Measurements from ENCODE around the gene ZNF521. TPM values are rescaled to one million over a fixed set of nuclear protein-coding genes. Genes with fewer than 3 reads are reported as not detected.
A peak's percentile ranks its signal among the peaks of the same experiment; 100 is the strongest.

The ZNF521 gene
- total and polyA plus RNA-seq, 4 donors: 0.50 to 3.7 (median 1.5) TPM

DNA sequence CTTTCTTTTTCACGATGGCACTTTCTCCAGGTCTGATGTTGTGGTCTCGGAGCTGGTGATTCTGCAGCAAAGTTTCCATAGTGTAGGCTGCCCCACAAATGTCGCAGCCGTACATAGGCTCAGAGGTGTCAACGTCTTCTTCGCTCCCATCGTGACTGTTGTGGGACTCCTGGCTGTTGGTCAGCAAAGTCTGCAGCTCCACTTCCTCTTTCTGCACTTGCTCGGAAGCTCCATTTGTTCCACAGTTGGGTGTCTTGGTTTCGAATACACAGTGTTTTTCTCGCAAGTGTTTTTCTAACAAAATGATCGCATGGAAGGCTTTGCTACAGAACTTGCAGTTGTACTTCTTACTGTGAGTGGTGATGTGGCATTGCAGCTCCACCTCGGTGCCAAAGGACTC, 126.8 kb downstream of the ZNF521 start (continued):
- TF ChIP-seq JUND (IDR thresholded peaks at IDR 0.05) (no peak), NR2F2 (IDR thresholded peaks at IDR 0.05) (no peak), HNF4G (IDR thresholded peaks at IDR 0.05) (no peak), EGR1 (IDR thresholded peaks at IDR 0.05; ENCODE audit: low read depth in 2 of 2) (no peak)
- TF ChIP-seq, protein P1, sequence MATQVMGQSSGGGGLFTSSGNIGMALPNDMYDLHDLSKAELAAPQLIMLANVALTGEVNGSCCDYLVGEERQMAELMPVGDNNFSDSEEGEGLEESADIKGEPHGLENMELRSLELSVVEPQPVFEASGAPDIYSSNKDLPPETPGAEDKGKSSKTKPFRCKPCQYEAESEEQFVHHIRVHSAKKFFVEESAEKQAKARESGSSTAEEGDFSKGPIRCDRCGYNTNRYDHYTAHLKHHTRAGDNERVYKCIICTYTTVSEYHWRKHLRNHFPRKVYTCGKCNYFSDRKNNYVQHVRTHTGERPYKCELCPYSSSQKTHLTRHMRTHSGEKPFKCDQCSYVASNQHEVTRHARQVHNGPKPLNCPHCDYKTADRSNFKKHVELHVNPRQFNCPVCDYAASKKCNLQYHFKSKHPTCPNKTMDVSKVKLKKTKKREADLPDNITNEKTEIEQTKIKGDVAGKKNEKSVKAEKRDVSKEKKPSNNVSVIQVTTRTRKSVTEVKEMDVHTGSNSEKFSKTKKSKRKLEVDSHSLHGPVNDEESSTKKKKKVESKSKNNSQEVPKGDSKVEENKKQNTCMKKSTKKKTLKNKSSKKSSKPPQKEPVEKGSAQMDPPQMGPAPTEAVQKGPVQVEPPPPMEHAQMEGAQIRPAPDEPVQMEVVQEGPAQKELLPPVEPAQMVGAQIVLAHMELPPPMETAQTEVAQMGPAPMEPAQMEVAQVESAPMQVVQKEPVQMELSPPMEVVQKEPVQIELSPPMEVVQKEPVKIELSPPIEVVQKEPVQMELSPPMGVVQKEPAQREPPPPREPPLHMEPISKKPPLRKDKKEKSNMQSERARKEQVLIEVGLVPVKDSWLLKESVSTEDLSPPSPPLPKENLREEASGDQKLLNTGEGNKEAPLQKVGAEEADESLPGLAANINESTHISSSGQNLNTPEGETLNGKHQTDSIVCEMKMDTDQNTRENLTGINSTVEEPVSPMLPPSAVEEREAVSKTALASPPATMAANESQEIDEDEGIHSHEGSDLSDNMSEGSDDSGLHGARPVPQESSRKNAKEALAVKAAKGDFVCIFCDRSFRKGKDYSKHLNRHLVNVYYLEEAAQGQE (IDR thresholded peaks at IDR 0.05): no peak
- TF ChIP-seq, protein P2, sequence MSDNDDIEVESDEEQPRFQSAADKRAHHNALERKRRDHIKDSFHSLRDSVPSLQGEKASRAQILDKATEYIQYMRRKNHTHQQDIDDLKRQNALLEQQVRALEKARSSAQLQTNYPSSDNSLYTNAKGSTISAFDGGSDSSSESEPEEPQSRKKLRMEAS (IDR thresholded peaks at IDR 0.05): no peak

DNA sequence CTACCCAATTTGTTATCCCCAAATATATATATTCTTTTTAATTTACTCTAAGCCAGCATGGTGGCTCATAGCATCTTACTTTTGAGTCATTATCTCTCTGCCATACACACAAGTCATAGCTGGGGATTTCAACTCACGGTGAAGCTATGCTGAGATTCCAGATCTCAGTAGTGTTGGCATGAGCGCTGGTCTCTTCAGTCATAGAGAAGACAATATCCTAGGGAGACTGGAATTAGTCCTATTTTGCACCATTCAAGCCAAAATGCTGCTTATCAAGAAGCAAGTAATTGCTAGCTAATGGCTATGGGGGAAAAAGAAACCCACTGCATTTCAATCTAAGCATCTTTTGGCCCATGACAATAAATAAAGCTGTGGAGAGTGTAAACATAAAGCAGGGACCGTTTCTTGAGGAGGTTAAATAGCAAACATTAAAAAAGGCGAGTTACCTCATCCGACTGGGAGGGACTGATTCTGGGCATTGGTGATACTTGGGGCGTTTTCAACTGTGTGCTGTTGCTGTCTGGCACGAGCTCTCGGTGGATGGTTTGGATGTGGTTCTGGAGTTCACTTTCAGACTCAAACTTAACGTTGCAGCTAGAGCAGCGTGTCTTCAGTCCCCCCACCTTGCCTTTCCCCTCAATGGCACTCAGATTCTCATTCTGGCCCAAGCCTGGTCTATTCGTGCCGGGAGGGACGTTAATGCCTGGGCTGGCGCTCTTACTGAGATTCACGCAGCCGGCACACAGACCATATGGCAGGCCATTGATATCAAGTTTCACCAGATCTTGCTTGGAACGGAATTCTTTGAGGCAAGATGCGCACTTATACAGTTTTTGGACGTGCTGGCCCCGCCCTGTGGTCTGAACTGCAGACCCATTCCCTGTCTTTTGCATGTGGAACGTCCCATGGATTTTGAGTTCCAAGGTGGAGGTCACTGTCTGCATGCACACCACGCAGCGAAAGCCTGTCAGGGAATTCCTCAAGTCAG, 127.8 kb downstream of the ZNF521 start:
- no peak overlapping the region for H3K27ac ChIP-seq (ENCODE audit: low read depth in 1 of 2, low read length in 2 of 2)
- H3K36me3 ChIP-seq (ENCODE audit: control insufficient read depth in 4 of 4, insufficient read depth in 3 of 4, low read depth in 1 of 4, low read length in 3 of 4): no peaks in the 10 kb centered on the region
- no peaks in the 10 kb centered on the region for H3K4me1 ChIP-seq (ENCODE audit: control insufficient read depth in 4 of 4, insufficient read depth in 4 of 4, low read length in 3 of 4)
- no peaks in the 10 kb centered on the region for H3K27me3 ChIP-seq (ENCODE audit: control insufficient read depth in 4 of 4, insufficient read depth in 4 of 4, low read length in 3 of 4)
- TF ChIP-seq JUND (IDR thresholded peaks at IDR 0.05) (no peak), RXRA (IDR thresholded peaks at IDR 0.05) (no peak)
- no peak overlapping the region for H3K4me3 ChIP-seq (ENCODE audit: low read depth in 1 of 3, low read length in 3 of 3)
- H3K9me3 ChIP-seq (ENCODE audit: control insufficient read depth in 4 of 4, low read length in 3 of 4): peaks cover 0 to 3% (median 0%) of the 10 kb centered on the region in 4 donors
- no peak overlapping the region for H3K9ac ChIP-seq (ENCODE audit: low read depth in 1 of 2, low read length in 2 of 2)
- 86% methylated on average over 23 of the region's 23 CpGs for WGBS
- DNase-seq (ENCODE audit: low spot score): no peak

DNA sequence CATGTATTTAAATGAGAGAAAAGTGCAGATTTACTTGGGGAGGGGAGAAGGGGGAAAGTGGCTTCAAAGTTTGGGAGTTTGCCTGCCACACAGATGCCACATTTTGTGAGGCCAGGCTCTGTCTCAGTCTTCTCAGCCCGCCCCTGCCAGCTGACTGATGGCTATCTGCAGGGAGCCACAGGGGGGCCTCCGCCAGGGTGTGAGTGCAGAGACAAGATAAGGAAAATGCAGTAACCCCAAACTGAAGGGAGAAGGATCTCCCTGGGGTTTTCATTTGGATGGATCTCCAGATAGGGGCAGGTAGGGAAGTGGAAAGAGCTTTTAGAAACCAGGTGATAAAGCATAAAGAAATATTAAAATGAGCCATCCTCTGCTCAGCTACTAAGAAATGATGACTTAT, 128.8 kb downstream of the ZNF521 start:
- Histone ChIP-seq H3K9ac (ENCODE audit: low read depth in 1 of 2, low read length in 2 of 2) (no peak overlapping the region), H3K27ac (ENCODE audit: low read depth in 1 of 2, low read length in 2 of 2) (no peak overlapping the region), H3K4me3 (ENCODE audit: low read depth in 1 of 3, low read length in 3 of 3) (no peak overlapping the region), H3K9me3 (ENCODE audit: control insufficient read depth in 4 of 4, low read length in 3 of 4) (peaks cover 0 to 3% (median 0%) of the 10 kb centered on the region in 4 donors), H3K27me3 (ENCODE audit: control insufficient read depth in 4 of 4, insufficient read depth in 4 of 4, low read length in 3 of 4) (no peaks in the 10 kb centered on the region), H3K4me1 (ENCODE audit: control insufficient read depth in 4 of 4, insufficient read depth in 4 of 4, low read length in 3 of 4) (no peaks in the 10 kb centered on the region), H3K36me3 (ENCODE audit: control insufficient read depth in 4 of 4, insufficient read depth in 3 of 4, low read depth in 1 of 4, low read length in 3 of 4) (no peaks in the 10 kb centered on the region)
- TF ChIP-seq YY1 (IDR thresholded peaks at IDR 0.05) (no peak), SP1 (IDR thresholded peaks at IDR 0.05) (no peak), HNF4G (IDR thresholded peaks at IDR 0.05) (no peak)
- TF ChIP-seq, protein P1 (IDR thresholded peaks at IDR 0.05): no peak
- WGBS: 52% methylated on average over 2 of the region's 2 CpGs
- DNase-seq (ENCODE audit: low spot score): peak; percentile 76
